Ovary (tissue), 9 donors: ENCODE measurements around the gene IKZF1. TPM values are rescaled to one million over a fixed set of nuclear protein-coding genes. Genes with fewer than 3 reads are reported as not detected.

Experiments used
- DNase-seq, 5 donors: peaks; one replicate each; pipeline ENCODE4 v3.0.0-alpha.2; 2019 to 2020
- H3K27ac ChIP-seq, 2 donors: fragments of 200-600 bp; one replicate each; pipeline versions ENCODE4 v1.5.1 to v1.8.0; 2019 to 2022
- H3K27me3 ChIP-seq: fragments of 200-600 bp; one replicate; pipeline ENCODE4 v1.8.0; 2022
- H3K36me3 ChIP-seq: fragments of 200-600 bp; sonication (generic); one replicate; pipeline ENCODE4 v1.5.1; 2019
- H3K4me1 ChIP-seq: one replicate; pipeline ENCODE4 v1.8.1; 2013; ENCODE audit warnings: mild to moderate bottlenecking, moderate library complexity; ENCODE audit not compliant: insufficient read depth
- H3K4me3 ChIP-seq: fragments of 200-600 bp; sonication (generic); one replicate; pipeline ENCODE4 v1.5.1; 2017
- H3K9me3 ChIP-seq, 2 donors: fragments of 200-600 bp in 1 of 2; sonication (generic) in 1 of 2; one replicate each; pipeline versions ENCODE4 v1.5.1 to v1.8.1; 2013 to 2019; ENCODE audit warnings: mild to moderate bottlenecking in 1 of 2, moderate library complexity in 1 of 2
- CTCF ChIP-seq, 3 donors: fragments of 450-650 bp in 2 of 3; fragments of 200-600 bp in 1 of 3; IDR thresholded peaks; one replicate each; pipeline versions ENCODE4 v1.5.1 to v1.8.0; 2016 to 2022; ENCODE audit warnings: antibody characterized with exemption in 3 of 3, mild to moderate bottlenecking in 1 of 3
- EP300 ChIP-seq: sonication (generic); formaldehyde crosslinking; IDR thresholded peaks from one replicate; pipeline ENCODE4 v1.6.1; 2017; ENCODE audit warnings: antibody characterized with exemption
- POLR2A ChIP-seq: fragments of 450-650 bp; IDR thresholded peaks from one replicate; pipeline ENCODE4 v1.6.1; 2017; ENCODE audit warnings: antibody characterized with exemption, mild to moderate bottlenecking, moderate library complexity
- WGBS, 3 donors: extraction: QIAGEN DNeasy Blood & Tissue Kit in 1 of 3; methylation state at CpG; one replicate each; pipeline versions ENCODE4 v1.1.5 to v1.1.7; 2013 to 2017; 5-methylcytosine and 5-hydroxymethylcytosine counted together
- intact Hi-C, 4 donors: fragments of 100-400 bp; cut with DNase I; formaldehyde crosslinking; loops; one replicate each; pipeline versions ENCODE4 v1.11.0 to v1.15.1; 2022 to 2023
- polyA plus RNA-seq, 2 donors: library from polyadenylated mRNA; stranded (reverse); fragments of 200-250 nt in 1 of 2; fragments of 350-450 nt in 1 of 2; fragmentation: Illumina TruSeq in 1 of 2; extraction: RNeasy Lipid Tissue Mini Kit (QIAGEN cat#74804) in 1 of 2; gene quantifications; one replicate each; pipeline ENCODE4 v1.2.3, GENCODE V29; 2013 to 2014
- total RNA-seq, 7 donors: library from RNA; depleted of rRNA in 2 of 7; stranded (reverse); fragments of >200 nt in 2 of 7; fragmentation: NEBNext Ultra II Directional in 3 of 7; extraction: Animal tissue kit (Norgen Biotek cat#: 25700) in 3 of 7; gene quantifications; one replicate each; pipeline versions ENCODE4 v1.1.0 to v1.2.4, GENCODE V29; 2016 to 2023
- donor health status: DM: no; HTN: no; CAD: no; lungs with moderate emphysema.
- donor health status: DM: no; HTN: no; CAD: no.
- donor health status: Bipolar disorder and iron deficiency.
- donor health status: DM: yes; HTN: yes; CAD: no.
- donor health status: DM: no; HTN: no; CAD: no.
- donor health status: DM: yes; HTN: yes; CAD: no.

IKZF1 gene
- total and polyA plus RNA-seq, 9 donors: 0.59 to 7.5 (median 3.3) TPM

- Histone ChIP-seq H3K27me3 (no peaks in the 10 kb centered on the region), H3K4me3 (no peak overlapping the region), H3K9me3 (no peaks in the 10 kb centered on the region), H3K4me1 (peaks cover 6% of the 10 kb centered on the region), H3K36me3 (no peaks in the 10 kb centered on the region), H3K27ac (no peak overlapping the region)
- no peak for DNase-seq
- intact Hi-C loops: no loop called here
- TF ChIP-seq POLR2A: no peak
- TF ChIP-seq EP300: no peak
- TF ChIP-seq CTCF (IDR thresholded peaks at IDR 0.05): no peak
- 22 to 29% (median 27%) methylated on average over 20 of the region's 20 CpGs for WGBS, 3 donors
Observed at GRCh38 chr7:50304911-50305582, 531 bp downstream of the IKZF1 start.

DNA sequence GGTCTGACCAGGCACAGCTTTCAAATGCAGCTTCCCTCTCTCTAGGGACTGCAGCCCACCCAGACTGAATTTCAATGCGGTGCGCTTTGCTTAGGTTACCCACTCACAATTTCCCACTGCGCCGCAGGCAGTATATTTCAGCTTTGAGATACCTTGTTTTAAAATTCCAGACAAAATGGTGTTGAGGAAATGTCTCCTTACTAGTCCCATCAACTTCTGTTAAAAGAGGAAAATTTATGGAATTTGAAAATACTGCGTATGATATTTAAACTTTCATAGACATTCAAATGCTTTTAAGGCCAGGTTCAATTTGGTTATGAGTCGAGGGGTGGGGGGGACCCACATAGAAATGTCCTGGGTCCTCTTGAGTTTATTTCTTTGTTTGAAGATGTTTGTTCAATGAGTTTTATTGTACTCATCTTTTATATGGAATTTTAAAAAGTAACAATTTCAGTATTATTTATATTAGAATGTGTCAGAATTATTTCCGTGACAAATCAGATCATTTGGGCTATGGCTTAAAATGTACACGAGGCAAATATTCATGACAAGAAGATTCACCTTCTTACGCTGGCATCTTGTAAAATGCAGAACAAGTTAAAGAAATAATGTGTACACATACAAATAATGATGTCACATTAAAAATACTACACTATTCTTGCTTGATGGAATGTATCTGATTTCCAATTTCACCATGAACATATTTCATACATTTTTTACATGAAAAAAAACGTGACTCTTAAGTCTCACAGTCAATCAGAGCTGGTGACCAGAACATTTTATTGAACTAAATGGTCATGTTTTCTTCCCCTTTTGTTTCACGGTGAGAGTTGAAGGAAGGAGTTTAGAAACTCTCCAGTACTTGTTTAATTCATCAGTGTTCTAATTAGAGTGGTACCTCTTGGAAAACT, 1.3 kb downstream of the IKZF1 start:
- Histone ChIP-seq H3K4me3 (no peak overlapping the region), H3K27me3 (no peaks in the 10 kb centered on the region), H3K4me1 (peaks cover 6% of the 10 kb centered on the region), H3K9me3 (no peaks in the 10 kb centered on the region), H3K27ac (no peak overlapping the region), H3K36me3 (no peaks in the 10 kb centered on the region)
- no peak for TF ChIP-seq POLR2A
- TF ChIP-seq EP300: no peak
- no peak for TF ChIP-seq CTCF (IDR thresholded peaks at IDR 0.05)
- 75 to 83% (median 81%) methylated on average over 11 of the region's 11 CpGs for WGBS, 3 donors
- no peak for DNase-seq
- intact Hi-C loops: no loop called here

DNA sequence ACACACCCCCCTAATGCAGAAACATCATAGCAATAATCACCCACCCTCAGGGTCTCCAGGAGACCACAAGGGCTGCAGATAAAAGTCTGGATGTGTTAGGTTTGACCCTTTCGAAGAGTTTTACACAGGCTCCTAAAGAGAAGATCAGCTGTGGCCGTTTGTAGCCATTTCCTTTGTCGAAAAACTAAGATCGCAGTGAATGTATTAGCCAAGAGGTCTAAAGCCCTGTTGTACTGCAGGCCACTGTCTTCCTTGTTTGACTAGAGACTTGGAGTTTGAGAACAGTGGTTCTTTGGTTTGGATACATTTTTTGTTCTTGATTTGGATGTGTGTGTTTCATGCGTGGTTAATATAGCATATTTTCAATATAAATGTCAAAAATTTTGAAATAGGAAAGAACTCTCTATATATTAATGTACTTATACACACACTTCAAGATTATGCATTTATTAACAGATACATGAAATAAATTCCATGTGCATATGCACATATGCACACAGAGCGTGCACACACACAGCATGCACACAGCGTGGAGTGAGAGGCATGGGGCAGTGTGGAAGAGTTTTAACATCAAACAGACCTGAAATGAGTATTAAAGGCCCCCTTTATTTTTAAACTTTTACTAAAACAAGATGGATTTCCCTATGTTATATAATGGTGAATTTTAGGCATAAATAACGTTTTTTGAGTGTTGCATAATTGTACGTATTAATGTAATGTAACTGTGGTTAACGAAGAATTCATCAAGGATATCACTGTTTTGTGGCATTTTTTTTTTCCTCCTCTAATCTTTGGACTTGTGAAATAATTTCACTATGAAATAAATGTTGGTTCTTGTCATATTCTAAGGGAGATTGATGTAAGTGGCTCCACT, 2.2 kb downstream of the IKZF1 start:
- no peaks in the 10 kb centered on the region for H3K9me3 ChIP-seq
- no peak for TF ChIP-seq CTCF (IDR thresholded peaks at IDR 0.05)
- TF ChIP-seq EP300: no peak
- TF ChIP-seq POLR2A: no peak
- H3K36me3 ChIP-seq: no peaks in the 10 kb centered on the region
- intact Hi-C loops: no loop called here
- H3K4me1 ChIP-seq: peaks cover 6% of the 10 kb centered on the region
- no peaks in the 10 kb centered on the region for H3K27me3 ChIP-seq
- no peak overlapping the region for H3K4me3 ChIP-seq
- H3K27ac ChIP-seq: no peak overlapping the region
- WGBS, 3 donors: 78 to 82% (median 82%) methylated on average over 10 of the region's 10 CpGs
- DNase-seq: no peak

DNA sequence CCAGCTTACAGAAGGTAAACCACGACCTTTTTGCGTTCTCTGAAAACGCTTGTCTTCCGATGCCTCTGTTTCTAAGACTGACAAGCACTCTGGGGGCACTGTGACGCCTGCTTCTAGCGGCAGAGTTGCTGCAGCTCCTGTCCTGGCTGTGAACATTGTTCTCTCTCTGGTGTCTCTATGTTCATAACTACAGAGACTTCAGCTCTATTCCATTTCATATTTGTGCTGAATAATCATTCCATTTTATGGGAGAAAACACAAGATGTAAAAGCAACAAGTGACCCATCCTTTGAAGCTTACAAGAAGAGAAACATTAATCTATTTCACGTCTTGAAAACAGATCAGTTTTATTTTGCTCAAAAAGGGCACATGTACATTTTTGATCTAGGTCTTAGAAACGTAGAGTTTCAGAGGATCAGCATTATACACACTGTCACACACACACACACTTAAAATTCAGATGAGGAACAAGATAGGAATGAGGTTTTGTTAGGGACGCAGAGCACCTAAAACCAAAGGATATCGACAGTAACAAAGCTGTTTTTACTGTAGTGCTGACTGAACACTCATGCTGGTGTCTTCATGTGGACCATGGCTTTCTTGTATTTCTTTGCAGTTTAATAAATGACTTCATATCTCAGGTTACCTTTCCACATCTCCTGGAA, 3.0 kb downstream of the IKZF1 start:
- no peak overlapping the region for H3K27ac ChIP-seq
- DNase-seq: no peak
- H3K4me1 ChIP-seq: peaks cover 6% of the 10 kb centered on the region
- TF ChIP-seq POLR2A: no peak
- no peak for TF ChIP-seq EP300
- no peak for TF ChIP-seq CTCF (IDR thresholded peaks at IDR 0.05)
- H3K4me3 ChIP-seq: no peak overlapping the region
- 68 to 73% (median 70%) methylated on average over 10 of the region's 10 CpGs for WGBS, 3 donors
- intact Hi-C loops: no loop called here
- H3K36me3 ChIP-seq: no peaks in the 10 kb centered on the region
- no peaks in the 10 kb centered on the region for H3K9me3 ChIP-seq
- H3K27me3 ChIP-seq: no peaks in the 10 kb centered on the region
